HG02884 (cell line): ENCODE results near the gene PRPF18.

Experiments used
- ATAC-seq: cut with Tn5 transposase; IDR thresholded peaks from one replicate; pipeline ENCODE4 v1.9.1; 2021; ENCODE audit warnings: mild to moderate bottlenecking, moderate library complexity; ENCODE audit not compliant: unreplicated experiment

The PRPF18 gene

DNA sequence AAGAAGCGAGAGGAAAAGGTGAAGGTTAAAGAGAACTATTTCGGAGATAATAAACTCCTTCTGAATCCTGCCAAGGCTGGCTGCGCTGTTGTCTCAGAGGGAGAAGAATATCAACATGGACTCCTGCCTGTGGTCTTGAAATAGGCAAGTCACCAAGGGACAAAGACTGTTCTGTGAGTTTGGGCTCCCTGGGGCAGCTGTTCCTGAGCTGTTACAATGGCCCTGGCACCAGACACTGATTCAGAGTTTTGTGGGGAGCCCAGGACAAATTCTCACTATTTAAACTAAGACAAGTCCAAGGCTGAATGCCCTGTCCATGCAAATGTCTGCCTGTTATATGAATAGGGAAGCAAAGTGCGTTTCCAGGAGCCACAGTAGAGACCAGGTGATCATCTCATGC lies 81.4 kb downstream of the PRPF18 start:
- ATAC-seq = no peak

DNA sequence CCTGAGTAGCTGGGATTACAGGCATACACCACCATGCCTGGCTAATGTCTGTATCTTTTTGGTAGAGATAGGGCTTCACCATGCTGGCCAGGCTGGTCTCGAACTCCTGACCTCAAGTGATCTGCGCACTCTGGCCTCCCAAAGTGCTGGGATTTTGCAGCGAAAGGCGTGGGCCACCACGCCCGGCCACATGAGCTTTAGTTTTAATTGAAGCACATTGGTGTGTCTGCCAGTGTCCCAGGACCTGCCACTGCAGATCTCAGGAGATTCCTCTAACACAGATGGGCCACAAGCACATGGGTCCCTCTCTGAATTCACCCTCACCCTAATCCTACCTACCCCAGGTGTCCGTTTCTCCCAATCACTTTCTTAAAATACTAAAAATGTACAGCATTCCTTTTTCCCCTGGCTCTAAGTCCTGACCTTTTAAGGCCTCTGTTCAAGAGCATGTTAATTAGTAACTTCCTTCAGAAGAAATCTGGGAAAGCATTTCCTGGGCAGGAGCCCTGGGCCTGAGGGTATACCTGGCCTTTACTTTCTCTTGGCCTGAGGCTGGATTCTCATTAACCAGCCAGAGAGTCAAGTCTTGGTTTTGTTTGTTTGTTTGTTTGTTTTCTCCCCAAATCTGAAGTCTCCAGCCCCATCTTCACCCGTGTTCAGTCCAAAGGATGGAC lies 82.6 kb downstream of the PRPF18 start:
- no peak for ATAC-seq

DNA sequence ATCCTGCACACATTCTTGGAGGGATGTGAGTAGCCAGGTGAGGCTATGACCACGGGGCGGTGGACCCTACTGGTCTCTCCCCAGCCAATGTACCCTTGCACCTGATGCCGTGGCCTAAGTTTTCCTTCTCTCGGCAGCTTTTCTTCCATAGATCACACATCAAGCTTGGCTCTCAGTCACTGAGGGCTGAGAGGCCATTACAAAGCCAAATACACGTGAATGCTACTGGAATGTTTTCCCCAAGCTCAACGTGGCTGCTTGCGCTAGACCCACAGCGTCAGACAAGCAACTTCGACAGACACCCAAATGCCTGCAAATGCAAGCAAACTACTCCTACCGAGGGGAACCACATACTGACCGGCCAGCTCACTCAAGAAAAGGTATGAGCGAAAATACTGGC lies 83.1 kb downstream of the PRPF18 start:
- ATAC-seq = no peak

DNA sequence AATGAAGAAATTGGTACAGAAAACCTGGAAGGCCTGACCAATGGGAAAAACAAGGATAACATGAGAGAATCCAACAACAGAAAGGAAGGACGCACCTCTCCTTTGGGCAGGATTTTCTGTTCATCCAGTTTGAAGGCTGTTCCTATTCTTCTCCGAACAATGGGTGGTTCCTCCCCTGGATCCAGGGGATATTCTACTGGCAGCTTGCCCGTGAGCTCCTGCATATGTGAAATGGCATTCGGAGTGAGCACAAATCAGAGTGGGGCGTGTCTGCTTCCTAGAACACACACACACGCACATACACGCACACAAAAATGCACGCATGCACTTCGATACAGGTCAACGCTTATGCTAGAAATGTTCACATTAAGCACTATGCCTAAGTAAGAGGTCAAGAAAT lies 83.5 kb downstream of the PRPF18 start:
- no peak for ATAC-seq

DNA sequence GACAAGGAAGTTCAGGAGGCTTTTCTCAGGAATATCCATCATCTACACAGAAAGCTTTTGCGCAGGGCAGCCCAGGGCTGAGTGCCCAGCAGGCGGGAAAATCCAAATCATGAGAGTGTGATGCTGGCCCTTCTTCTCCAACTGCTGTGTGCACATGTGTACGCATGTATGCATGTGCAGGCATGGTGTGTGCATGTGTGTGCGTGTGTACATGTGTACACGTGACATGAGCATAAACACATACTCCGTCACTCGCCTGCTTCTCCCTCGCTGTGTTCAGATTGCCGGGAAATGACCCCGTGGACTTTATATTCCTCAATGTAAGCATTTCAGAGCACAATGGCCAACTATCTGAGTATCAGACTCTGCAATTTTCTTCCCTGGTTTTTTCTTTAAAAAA lies 85.1 kb downstream of the PRPF18 start:
- ATAC-seq = no peak

DNA sequence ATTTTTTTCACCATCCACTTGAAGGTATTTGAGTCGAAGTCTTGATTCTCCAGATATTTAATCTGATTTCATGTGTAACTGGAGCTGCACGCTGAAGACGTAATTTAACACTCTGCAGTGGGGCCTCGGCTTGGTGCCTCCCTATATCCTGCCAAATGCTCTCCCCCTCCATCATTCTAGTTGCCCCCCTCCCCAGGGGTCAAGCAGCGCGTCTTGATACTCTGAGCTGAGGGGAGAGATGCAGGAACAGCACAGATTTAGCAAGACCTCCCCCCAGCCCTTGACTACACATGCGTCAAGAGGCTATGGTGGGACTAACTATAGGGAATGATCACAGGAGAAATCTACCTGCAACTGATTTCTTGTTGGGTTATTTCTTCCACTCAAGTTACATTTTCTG lies 85.8 kb downstream of the PRPF18 start:
- no peak for ATAC-seq

DNA sequence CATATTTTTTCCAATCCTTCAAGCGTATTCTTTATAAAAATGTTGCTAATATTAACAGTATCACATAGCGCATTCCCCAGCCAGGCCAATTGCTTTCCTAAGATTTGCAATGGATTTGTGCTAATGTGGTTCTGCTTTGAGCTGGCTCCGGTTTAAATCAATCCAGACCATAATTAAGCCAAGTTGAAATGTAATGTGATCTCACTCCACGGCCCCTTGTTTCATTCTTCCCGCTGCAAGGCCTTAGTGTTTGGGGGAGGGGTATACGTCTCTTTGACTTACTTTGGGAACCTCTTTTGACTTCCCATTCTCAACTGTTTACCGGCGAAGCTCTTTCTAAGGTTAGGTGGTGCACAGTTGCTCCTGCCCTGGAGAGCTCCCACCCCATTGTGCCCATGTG lies 86.4 kb downstream of the PRPF18 start:
- ATAC-seq = no peak

DNA sequence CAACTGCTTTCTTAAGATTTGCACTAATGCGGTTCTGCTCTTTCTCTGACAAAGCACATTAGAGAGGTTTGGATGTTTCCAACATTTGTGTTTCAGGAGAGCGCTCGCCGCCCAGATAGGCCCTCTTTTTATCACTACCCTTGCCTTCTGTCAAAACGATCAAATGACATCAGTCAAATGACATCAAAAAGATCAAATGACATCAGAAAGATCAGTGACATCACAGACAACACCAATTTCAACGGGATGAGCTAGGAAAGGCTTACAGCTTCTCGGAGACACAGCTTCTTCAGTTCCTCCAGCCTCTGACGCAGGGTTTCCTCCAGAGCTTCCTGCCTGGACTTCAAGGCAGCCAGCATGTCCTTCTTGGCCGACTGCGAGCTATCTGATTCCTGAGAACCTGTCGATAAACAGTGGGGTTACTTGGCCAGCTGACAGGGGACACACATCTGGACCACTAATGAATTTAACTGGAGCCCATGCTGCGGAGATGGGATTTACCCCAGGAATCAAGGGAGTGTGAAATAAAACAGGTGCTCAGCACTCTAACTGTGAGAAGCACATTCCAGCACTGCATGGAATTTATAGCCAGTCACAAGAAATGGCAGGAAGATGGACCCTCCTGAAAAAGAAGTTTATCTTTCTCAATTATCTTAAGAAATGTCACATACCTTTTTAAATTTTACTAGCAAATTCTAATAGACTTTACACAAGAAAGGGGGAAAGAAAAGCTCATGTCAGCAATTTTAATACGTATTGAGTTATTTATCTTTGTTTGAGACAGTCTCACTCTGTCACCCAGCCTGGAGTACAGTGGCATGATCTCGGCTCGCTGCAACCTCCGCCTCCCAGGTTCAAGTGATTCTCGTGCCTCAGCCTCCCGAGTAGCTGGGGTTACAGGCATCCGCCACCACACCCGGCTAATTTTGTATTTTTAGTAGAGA lies 88.2 kb downstream of the PRPF18 start:
- ATAC-seq = no peak

DNA sequence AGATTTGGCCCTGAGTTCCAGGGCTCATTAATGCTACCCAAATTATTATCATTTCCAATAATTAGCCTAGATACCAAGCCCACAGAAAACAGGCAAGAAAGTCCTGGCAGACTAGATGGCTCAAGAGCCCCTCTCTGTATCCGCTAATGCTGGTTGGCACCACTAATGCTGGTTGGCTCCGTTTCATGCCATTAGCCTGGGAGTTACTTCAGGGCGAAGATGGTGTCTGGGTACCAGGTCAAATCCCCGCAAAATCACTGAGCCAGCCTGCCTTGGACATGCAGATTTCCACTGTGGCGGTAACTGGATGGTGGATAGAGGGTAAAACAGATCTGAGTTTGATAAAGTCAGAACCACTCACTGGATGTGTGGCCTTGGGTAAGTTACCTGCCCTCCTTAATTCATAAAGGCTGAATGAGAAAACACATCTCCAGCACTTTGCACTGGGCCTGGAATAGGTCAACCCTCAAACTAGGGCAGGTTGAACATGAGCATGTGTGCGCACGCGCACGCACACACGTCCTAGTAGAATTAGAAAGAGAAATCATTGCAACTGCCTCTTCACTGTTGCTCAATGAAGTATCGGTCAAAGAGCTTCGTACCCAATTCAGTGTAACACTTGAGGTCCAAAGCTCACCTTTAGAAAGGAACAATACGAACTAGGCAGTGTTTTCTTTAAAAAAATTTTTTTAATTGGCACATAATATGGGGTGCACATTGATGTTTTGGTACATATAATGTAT lies 91.5 kb downstream of the PRPF18 start:
- no peak for ATAC-seq
